Uterus (tissue), 4 donors: ENCODE measurements around the gene SMAD6. TPM values are rescaled to one million over a fixed set of nuclear protein-coding genes. Genes with fewer than 3 reads are reported as not detected.

Source experiments
- DNase-seq, 2 donors: peaks; one replicate each; pipeline ENCODE4 v3.0.0-alpha.2; 2019 to 2020
- H3K27ac ChIP-seq, 2 donors: fragments of 200-600 bp; sonication (generic); 1 replicate in 1 of 2; 2 replicates in 1 of 2; pipeline ENCODE4 v1.5.1; 2016 to 2018
- H3K27me3 ChIP-seq, 2 donors: fragments of 200-600 bp; sonication (generic); one replicate each; pipeline ENCODE4 v1.5.1; 2018 to 2019; ENCODE audit warnings: control low read depth in 1 of 2
- H3K36me3 ChIP-seq, 2 donors: fragments of 200-600 bp; sonication (generic); one replicate each; pipeline ENCODE4 v1.5.1; 2019; ENCODE audit warnings: control low read depth in 1 of 2
- H3K4me1 ChIP-seq, 2 donors: fragments of 200-600 bp; sonication (generic); one replicate each; pipeline ENCODE4 v1.5.1; 2018 to 2019; ENCODE audit warnings: control low read depth in 1 of 2
- H3K4me3 ChIP-seq, 2 donors: fragments of 200-600 bp; sonication (generic); 1 replicate in 1 of 2; 2 replicates in 1 of 2; pipeline ENCODE4 v1.5.1; 2018 to 2019; ENCODE audit warnings: mild to moderate bottlenecking in 1 of 2
- H3K9me3 ChIP-seq, 2 donors: fragments of 200-600 bp; sonication (generic); one replicate each; pipeline ENCODE4 v1.5.1; 2019; ENCODE audit warnings: control low read depth in 1 of 2
- POLR2A ChIP-seq, 2 donors: fragments of 450-650 bp; IDR thresholded peaks; one replicate each; pipeline ENCODE4 v1.6.1; 2016; ENCODE audit warnings: antibody characterized with exemption in 2 of 2, mild to moderate bottlenecking in 1 of 2, moderate library complexity in 1 of 2
- intact Hi-C: fragments of 100-400 bp; cut with DNase I; formaldehyde crosslinking; loops from one replicate; pipeline ENCODE4 v1.15.1; 2023; ENCODE audit warnings: low total_unique reads
- total RNA-seq, 4 donors: library from RNA; depleted of rRNA in 3 of 4; stranded (reverse); fragments of >200 nt in 3 of 4; gene quantifications; one replicate each; pipeline versions ENCODE4 v1.1.0 to v1.2.4, GENCODE V29; 2014 to 2023
- TF ChIP-seq, protein P1 (sequence below), 4 experiments: fragments of 200-600 bp in 2 of 4; fragments of 450-650 bp in 2 of 4; sonication (generic) in 2 of 4; IDR thresholded peaks; one replicate each; pipeline ENCODE4 v1.5.1; 2016 to 2019; ENCODE audit warnings: antibody characterized with exemption in 4 of 4, mild to moderate bottlenecking in 2 of 4, moderate library complexity in 1 of 4
- donor health status: DM: yes; HTN: yes; CAD: no.

SMAD6 gene
- total RNA-seq, 4 donors from 2014 or later, result 9.4 to 30.1 (median 19.1) TPM

DNA sequence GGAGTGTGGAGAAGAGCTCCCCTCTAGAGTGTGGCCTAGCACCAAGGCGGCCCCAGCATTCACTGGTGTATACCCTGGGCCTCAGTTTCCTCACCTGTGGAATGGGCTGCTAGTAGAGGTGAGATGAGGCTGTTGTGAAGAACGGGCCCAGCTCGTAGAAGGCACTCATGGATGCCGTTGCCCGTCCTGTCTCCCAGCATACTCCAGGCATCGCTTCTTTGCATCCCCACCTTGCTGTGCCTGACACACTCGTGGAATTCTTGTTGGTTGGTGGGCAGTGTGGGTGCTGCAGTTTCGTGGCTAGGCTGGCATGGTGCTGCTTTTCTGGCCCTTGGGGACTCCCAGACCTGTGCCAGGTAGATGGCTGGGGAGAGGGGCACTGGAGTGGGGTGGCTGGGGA lies 76.7 kb downstream of the SMAD6 start:
- H3K9me3 ChIP-seq, result no peaks in the 10 kb centered on the region
- H3K27me3 ChIP-seq, result no peaks in the 10 kb centered on the region
- no peaks in the 10 kb centered on the region for H3K36me3 ChIP-seq
- H3K27ac ChIP-seq, result peak overlapping the region in 1 of 2 donors; percentile 59
- intact Hi-C loops, result loop anchor here (5.0 to 10.0 kb wide), 2 partner anchors 74 to 154 kb away; no protein-coding TSS in a partner anchor
- TF ChIP-seq, protein P1, sequence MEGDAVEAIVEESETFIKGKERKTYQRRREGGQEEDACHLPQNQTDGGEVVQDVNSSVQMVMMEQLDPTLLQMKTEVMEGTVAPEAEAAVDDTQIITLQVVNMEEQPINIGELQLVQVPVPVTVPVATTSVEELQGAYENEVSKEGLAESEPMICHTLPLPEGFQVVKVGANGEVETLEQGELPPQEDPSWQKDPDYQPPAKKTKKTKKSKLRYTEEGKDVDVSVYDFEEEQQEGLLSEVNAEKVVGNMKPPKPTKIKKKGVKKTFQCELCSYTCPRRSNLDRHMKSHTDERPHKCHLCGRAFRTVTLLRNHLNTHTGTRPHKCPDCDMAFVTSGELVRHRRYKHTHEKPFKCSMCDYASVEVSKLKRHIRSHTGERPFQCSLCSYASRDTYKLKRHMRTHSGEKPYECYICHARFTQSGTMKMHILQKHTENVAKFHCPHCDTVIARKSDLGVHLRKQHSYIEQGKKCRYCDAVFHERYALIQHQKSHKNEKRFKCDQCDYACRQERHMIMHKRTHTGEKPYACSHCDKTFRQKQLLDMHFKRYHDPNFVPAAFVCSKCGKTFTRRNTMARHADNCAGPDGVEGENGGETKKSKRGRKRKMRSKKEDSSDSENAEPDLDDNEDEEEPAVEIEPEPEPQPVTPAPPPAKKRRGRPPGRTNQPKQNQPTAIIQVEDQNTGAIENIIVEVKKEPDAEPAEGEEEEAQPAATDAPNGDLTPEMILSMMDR (IDR thresholded peaks at IDR 0.05), result no peak
- DNase-seq, result no peak
- H3K4me1 ChIP-seq, result peaks cover 1 to 3% of the 10 kb centered on the region in 2 donors
- H3K4me3 ChIP-seq, result no peak overlapping the region

GRCh38 chr15:66779331-66780009 lies 77.4 kb downstream of the SMAD6 start:
- no peak for DNase-seq

GRCh38 chr15:66780172-66780972 lies 78.3 kb downstream of the SMAD6 start:
- H3K27ac ChIP-seq, result peak overlapping the region; percentile 44 to 59

More at GRCh38 chr15:66779331-66780009, 77.4 kb downstream of the SMAD6 start:
- intact Hi-C loops, result loop anchor here (5.0 to 10.0 kb wide), 2 partner anchors 73 to 155 kb away; no protein-coding TSS in a partner anchor
- Histone ChIP-seq H3K27ac (peak overlapping the region; percentile 44 to 59), H3K36me3 (no peaks in the 10 kb centered on the region), H3K27me3 (no peaks in the 10 kb centered on the region), H3K9me3 (no peaks in the 10 kb centered on the region), H3K4me3 (no peak overlapping the region), H3K4me1 (no peaks in the 10 kb centered on the region)
- TF ChIP-seq, protein P1 (IDR thresholded peaks at IDR 0.05), result no peak
- no peak for TF ChIP-seq POLR2A (IDR thresholded peaks at IDR 0.05)

GRCh38 chr15:66780973-66781718 lies 79.1 kb downstream of the SMAD6 start:
- Histone ChIP-seq H3K36me3 (no peaks in the 10 kb centered on the region), H3K4me3 (no peak overlapping the region), H3K9me3 (no peaks in the 10 kb centered on the region), H3K4me1 (no peaks in the 10 kb centered on the region), H3K27ac (no peak overlapping the region), H3K27me3 (no peaks in the 10 kb centered on the region)
- DNase-seq, result no peak
- TF ChIP-seq, protein P1 (IDR thresholded peaks at IDR 0.05), result no peak
- TF ChIP-seq POLR2A (IDR thresholded peaks at IDR 0.05), result no peak
- intact Hi-C loops, result no loop called here

More at GRCh38 chr15:66780172-66780972, 78.3 kb downstream of the SMAD6 start:
- Histone ChIP-seq H3K4me1 (no peaks in the 10 kb centered on the region), H3K27me3 (no peaks in the 10 kb centered on the region), H3K36me3 (no peaks in the 10 kb centered on the region), H3K9me3 (no peaks in the 10 kb centered on the region), H3K4me3 (no peak overlapping the region)
- intact Hi-C loops, result no loop called here
- DNase-seq, result peak; percentile 39 to 54
- TF ChIP-seq POLR2A (IDR thresholded peaks at IDR 0.05), result no peak
- TF ChIP-seq, protein P1 (IDR thresholded peaks at IDR 0.05), result no peak
